HG03064 (cell line): ENCODE results near the gene STAMBP.
A peak's percentile ranks its signal among the peaks of the same experiment; 100 is the strongest.
"Not testable (repeated sequence)": the region's sequence is repeated elsewhere in the genome, so short reads cannot be mapped to it uniquely, and the experiment has no call there.

Experiments
- ATAC-seq: cut with Tn5 transposase; IDR thresholded peaks from one replicate; pipeline ENCODE4 v1.9.1; 2021; ENCODE audit warnings: low read depth; ENCODE audit not compliant: unreplicated experiment

STAMBP gene

DNA sequence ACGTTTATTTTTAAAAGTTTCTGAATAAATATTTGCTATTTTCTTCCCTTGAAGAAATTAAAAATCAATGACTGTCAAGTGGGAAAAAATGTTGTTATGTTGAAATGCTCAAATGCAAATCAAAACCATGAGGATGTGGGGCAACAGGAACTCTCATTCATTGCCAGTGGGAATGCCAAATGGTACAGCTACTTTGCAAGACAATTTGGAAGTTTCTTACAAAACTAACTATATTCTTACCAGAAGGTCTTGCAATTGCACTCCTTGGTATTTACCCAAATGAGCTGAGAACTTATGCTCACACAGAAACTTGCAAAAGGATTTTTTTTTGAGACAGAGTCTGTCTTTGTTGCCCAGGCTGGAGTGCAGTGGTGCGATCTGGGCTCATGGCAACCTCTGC, 56.6 kb downstream of the STAMBP start:
- no peak for ATAC-seq

DNA sequence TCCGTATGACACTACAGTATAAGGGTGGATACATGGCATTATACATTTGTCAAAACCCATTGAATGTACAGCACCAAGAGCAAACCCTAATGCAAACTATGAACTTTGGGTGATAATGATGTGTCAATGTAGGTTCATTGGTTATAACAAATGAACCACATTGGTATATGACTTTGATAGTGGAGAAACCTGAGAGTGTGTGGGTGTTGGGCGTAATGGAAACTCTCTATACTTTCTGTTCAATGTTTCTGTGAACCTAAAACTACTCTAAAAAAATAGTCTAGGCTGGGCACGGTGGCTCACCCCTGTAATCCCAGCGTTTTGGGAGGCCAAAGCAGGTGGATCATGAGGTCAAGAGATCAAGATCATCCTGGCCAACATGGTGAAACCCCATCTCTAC, 57.6 kb downstream of the STAMBP start:
- no peak for ATAC-seq

DNA sequence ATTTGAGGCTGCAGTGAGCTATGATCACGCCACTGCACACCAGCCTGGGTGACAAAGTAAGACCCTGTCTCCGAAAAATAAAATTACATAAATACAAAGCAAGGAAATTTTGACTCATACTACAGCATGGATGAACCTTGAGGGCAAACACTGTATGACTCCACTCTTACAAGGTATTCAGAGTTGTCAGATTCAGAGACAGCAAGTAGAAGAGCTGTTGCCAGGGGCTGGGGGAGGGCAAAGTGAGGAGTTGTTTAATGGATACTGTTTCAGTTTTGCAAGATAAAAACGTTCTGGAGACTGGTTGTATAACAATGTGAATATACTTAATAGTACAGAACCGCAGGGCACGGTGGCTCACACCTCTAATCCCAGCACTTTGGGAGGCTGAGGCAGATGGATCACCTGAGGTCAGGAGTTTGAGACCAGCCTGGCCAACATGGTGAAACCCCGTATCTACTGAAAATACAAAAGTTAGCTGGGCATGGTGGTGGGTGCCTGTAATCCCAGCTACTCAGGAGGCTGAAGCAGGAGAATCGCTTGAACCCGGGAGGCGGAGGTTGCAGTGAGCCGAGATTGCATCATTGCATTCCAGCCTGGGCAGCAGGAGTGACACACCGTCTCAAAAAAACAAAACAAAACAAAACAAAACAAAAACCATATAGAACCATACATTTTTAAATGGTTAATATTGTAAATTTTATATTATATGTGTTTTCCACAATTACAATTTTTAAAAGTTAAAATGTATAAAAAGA, 59.0 kb downstream of the STAMBP start:
- not testable (repeated sequence) for ATAC-seq

DNA sequence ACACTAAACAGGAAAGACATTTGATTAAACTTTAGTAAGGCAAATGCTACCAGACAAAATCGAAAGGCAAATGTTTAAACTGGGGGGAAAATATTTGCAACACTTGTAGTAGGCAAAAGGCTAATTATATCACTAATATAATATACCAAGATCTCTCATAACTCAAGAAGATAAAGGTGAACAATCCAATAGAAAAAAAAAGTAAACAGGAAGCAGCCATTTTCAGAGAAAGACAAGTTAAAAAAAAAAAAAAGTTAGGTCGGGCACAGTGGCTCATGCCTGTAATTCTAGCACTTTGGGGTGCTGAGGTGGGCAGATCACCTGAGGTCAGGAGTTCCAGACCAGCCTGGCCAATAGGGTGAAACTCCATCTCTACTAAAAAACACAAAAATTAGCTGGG, 59.6 kb downstream of the STAMBP start:
- no peak for ATAC-seq

DNA sequence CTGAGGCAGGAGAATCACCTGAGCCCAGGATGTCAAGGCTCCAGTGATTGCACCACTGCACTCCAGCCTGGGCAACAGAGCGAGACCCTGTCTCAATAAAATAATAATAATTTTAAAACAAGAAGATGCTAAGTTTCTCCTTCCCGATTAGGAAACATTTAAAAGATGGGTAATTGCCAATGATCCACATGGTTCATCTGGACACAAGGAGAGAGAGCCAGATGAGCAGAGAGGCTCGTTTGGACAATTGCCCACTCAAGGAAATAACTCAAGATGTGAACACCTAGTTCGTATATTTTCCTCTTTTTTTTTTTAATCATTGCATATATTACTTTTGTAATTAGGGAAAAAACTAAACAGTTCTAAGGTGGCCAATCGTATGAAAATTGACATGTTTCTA, 60.4 kb downstream of the STAMBP start:
- ATAC-seq: no peak

DNA sequence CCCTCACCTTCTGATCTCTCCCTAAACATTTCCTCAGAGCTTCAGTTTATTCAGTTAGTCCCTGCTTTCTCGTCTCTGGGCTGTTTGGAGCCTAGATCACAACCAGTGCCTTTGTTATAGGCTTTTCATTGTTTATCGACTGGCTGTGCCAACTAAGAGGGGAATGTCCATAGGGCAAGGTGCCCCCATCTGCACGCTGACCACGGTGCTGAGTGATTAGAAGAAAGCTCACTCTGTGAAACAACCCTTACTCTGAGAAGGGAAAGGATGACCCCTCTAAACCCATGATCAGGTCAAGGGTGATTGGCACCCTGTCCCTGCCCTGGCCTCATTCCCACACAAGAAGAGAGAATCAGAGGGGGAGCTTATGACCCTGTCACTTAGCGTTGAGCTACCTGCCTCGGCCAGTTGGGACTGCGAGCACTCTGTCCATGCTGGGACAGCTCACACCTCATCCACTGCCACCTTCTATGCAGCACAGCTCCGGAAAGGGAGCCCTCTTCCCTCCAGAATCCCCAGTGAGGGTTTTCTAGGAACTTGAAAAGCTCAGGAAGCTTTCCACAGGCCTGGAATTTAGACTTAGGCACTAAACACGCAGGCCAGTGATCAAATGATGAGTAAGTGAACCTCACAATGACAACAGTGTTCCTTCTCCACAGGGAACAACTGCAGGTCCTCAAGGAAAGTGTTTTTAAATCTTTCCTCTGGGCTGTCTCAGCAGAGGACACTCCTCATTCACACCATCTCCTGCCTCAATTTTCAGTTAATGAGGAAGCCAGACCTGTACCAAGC, 61.7 kb downstream of the STAMBP start:
- ATAC-seq: no peak

DNA sequence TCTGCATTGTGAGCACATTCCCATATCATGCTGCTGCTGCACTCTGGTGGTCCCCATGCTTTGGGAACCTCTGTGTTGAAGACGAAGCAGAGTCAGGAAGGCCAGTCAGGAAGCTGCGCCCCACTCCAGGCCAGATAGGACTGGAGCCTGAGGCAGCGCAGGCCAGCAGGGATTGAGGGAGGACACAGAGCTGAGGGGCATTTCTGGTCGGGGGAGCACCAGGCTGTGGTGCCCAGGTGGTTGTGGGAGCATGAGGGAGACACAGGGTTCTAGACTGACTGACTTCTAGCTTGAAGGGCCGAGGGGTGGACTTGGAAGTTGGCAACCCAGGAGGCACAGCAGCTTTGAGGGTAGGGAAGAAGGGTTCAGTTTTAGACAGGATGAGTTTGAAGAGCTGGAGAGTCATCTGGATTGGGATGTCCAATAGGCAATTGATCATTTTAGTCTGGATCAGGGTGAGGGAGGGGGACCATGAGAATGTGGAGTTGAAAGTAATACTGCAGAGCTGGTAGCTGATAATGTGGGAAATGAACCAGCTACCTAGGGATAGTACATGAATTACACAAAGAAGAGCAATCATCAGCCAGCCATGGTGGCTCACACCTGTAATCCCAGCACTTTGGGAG, 62.6 kb downstream of the STAMBP start:
- ATAC-seq: no peak

DNA sequence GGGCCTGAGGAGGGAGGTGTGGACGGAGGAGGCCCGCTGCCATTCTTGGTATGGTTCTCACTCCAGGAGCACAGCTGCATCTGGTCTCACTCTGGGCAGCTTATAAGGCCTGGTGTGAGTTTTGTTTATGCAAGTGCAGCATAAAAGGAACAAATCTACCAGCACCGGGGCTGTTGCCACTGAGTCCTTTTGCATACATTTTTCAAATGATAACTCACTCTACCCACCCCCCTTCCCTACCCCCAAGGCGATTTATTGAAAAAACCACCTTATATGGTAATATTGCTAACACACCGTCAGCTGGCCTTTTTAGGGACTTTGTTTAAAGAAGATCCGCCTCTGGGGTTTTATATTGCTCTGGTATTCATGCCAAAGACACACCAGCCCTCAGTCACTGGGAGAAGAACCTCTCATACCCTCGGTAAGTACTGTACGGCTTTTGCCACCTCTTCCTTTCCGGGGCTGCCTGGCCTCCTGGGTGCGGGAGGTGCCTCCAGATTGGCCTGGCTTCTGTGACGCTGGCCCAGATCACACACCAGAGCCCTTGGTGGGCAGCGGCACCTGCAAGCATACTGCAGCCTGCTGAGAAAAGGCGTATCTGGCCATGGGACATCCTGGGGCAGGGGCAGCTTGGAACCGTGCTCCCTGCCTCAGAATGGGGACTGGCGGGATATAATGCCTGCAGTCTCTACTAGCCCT, 64.0 kb downstream of the STAMBP start, which contains the start of gene ACTG2:
ACTG2 (plus strand) TSS at position 378 of the 699 bp plus-strand sequence. CDS start 8,304 bp downstream, outside the sequence.
- ATAC-seq: no peak

DNA sequence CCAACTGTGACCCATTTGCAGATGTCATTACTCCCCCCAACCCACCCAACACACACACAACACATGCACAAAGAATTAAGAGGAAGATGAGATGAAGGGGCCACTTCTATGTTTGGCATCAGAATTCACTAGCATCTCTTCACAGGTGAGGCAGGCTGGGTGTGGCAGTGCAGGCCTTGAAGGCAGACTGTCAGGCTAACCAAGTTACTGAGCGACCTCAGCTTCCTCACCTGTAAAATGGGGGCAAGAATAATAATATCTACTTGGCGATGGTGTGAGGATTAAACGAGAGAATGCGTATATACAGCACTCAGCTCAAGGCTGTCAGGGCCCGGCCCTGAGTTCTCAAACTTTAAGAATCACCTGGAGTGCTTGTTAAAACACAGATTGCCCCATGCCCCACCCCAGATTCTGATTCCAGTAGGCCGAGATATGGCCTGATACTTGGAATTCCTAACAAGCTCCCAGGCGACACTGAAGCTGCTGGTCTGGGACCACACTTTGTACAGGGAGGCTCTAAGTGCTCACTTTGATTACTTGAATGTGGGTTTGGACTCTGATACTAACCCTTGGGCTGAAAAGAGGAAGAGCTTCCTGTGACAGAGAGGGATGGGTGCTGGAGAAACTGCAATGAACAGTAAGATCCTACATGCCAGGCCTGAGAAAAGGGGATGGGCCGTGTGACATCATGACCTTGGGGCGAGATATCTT, 65.2 kb downstream of the STAMBP start:
- ATAC-seq: no peak

DNA sequence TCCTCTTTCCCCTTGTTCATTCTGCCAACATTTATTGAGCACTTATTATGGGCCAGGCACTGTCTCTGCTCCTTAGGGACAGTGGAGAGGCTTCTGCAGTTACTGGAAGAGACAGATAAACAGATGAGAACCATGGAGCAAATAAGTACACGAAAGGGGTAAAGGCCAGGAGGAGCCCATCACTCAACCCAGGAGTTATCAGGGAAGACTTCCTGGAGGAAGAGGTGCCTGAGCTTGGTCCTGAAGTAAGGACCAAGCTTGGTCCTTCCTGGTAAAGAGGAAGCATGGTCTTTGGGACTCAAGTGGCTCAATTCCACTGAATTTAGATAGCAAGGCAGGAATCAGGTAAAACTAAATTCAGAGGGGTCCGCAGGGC, 65.7 kb downstream of the STAMBP start:
- no peak for ATAC-seq

DNA sequence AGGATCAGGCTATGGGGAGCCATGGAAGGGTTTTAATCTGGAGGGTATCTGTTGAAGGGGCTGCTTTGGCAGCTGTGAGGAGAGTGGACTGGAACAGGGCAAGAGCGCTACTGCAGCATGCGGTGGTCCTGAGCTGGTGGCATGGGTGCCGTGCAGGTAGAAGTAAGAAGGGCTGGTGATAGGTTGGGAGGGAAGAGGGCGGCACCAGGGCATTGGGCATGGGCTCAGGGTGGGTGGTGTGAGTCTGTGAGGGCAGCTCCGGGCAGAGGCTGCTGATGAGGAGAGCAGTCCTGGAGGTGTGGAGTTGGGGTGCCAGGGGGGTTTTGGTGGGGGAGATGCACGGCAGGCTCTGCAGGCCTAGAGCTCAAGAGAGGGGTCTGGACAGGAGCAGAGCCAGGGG, 66.1 kb downstream of the STAMBP start:
- no peak for ATAC-seq

DNA sequence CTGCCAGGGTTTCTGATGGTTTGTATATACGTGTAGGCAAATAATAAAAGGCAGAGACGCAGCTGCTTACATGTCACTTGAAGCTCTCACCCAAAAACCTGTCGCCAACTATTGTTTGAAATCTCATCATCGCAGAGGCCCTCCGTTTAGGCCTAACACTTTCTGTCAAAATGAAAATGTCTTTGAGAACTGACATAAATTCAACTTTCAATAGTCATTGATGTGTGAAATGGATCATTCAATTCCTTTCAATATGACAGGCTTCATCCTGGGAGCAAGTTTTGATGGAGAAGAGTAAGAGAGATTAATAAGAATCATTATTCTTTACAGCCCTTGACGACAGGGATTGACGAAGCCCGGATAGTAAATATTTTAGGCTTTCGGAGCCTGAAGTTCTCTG, 66.7 kb downstream of the STAMBP start:
- ATAC-seq: no peak

DNA sequence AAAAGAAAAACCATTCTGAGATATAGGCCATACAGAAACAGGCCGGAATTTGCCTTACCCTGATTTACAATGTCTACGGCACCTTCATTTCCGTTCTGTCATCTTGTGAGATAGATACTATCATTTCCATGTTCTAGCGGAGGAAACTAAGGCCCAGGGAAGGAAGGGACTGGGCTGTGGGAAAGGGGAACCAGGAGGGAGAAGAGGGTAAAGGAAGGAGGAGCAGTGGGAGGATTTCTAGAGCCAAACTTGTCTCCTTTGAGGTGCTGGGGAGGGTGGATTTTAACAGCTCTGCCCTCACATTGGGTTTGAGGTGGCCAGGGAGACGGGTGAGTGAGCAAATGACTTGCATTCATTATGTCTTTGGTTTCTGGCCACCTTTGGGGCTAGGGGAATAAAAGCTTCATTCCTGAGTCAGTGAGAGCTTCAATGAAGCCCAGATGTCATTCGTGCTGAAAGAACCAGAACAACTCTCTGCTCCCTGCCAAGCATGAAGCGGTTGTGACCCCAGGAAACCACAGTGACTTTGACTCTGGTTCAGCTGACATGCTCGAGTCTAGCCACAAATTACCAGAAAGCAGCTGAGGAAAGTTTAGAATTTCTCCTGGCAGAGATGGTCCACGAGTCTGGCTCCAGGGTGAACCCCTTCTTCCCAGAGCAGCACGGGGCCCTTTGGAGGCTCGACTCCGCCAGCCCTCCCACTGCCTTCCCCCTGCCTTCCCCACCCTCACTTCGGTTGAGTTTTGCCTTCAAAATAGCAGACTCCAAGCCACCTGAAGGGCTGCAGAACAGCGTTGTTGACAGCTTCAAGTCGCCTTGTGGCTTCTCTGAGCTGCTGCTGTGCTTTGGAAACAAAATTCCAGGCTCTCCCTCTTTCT, 67.8 kb downstream of the STAMBP start:
- peak; percentile 62 for ATAC-seq

DNA sequence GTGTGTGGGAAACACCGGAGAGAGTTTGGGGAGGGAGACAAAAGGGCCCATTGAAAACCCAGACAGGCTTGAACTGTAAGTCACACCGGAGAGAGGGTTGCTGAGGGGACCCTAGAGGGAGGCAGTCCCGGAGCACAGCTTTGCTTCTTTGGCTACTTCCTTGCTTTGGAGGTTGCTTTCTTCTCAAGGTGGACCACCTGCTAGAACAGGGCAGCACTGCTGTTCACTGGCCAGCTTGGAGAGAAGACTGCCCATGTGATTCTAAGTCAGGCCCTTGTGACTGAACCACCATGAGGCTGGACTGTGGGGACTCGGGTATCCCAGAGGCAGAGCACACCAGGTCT, 68.5 kb downstream of the STAMBP start:
- no peak for ATAC-seq

DNA sequence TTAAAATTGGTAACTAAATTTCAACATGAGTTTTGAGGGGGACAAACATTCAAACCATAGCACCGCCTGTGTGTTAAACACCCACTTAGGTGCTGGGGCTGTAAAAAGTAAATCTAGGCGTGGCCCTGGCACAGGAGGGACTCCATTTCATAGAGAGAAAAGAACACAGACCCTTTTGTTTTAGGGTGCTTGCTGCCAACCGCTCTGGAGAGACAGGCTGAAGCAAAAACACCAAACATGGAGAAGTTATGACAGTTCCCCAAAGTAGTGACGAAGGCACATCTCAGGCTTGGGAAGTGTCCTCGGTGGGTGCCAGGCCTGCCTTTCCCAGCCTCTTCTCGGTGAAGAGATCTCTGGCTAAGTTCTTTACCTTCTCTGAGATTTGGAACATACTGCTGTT, 69.2 kb downstream of the STAMBP start:
- ATAC-seq: no peak

DNA sequence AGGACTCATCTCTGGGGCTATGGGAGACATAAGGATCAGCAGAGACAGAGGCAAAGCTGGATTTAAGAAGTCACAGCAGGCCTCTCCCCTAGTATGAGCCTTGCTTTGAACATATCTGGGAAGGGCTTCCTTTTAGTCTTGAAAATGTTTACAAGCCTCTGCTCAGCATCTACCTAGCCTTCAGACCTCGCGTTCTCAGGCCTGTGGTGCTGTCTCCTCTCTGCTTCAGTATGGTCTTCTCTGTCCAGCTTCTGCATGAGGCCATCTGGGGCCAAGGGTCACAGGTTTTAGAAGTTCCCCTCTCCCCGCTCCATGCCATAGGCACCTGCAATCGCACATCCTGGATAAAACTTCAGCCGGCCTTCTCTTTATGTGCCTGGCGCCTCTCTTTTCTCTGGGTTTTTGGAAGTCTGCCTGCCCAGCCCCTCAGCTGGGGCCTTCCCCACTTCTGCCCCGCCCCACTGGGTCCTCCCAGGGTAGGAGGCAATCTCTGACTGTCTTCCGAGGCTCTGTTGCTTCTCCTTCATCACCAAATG, 71.1 kb downstream of the STAMBP start:
- ATAC-seq: no peak

DNA sequence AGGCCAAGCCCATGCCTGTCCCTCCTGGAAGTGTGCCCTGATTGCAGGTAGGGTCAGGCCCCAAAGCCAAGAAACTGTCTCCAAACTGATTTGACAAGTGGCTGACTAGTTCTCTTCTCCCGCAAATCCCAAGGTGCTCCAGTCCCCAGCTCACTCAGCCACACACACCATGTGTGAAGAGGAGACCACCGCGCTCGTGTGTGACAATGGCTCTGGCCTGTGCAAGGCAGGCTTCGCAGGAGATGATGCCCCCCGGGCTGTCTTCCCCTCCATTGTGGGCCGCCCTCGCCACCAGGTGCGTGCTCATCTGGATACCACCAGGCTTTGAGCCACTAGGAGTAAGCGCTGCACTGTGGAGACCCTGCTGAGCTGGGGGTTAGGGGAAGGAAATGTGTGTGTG, 72.4 kb downstream of the STAMBP start:
- no peak for ATAC-seq

DNA sequence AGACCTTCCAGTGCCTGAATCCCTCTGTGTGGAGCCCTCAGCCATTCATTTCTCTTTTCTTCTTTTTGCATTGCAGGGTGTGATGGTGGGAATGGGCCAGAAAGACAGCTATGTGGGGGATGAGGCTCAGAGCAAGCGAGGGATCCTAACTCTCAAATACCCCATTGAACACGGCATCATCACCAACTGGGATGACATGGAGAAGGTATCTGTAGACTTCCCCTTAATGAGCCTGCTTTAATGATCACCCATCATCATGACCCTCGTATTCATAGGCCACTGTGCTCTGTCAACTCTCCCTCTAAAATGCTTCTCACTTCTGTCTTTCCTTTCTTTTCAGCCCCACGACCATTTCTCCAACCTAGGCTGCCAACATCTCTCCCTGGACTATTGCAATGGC, 73.5 kb downstream of the STAMBP start:
- ATAC-seq: no peak

DNA sequence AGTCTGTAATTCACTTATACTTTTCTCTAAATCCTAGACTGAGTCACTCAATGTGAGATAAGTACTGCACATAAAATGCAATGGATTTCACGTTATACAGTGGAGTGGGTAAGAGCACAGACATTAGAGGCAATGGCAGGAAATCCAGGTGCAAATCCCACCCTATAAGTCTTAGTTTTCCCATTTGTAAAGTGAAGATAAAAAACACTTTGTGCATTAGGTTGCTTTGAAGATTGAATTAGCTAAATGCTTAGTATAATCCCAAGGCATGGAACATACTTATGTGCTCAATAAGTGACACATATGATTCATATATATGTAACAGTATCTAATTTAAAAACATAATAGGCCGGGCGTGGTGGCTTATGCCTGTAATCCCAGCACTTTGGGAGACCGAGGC, 74.6 kb downstream of the STAMBP start:
- no peak for ATAC-seq
